Hepatocyte (in vitro differentiated cells): Measurements from ENCODE around the gene CYP1A2. TPM values are rescaled to one million over a fixed set of nuclear protein-coding genes. Genes with fewer than 3 reads are reported as not detected.

Experiments used
- DNase-seq: peaks from one replicate; pipeline ENCODE4 v3.0.0-alpha.2; 2016; ENCODE audit warnings: low spot score
- H2AFZ ChIP-seq: fragments of 200-600 bp; sonication (generic); 2 replicates; pipeline ENCODE4 v1.6.0; 2016; ENCODE audit warnings: antibody characterized with exemption, mild to moderate bottlenecking
- H3K27ac ChIP-seq: fragments of 200-600 bp; sonication (generic); 2 replicates; pipeline ENCODE4 v1.5.1; 2016; ENCODE audit warnings: mild to moderate bottlenecking
- H3K27me3 ChIP-seq: fragments of 200-600 bp; sonication (generic); 2 replicates; pipeline ENCODE4 v1.6.1; 2016
- H3K36me3 ChIP-seq: fragments of 200-600 bp; sonication (generic); replicated peaks from 2 replicates; pipeline ENCODE4 v1.5.1; 2016; ENCODE audit warnings: low read depth; ENCODE audit not compliant: insufficient read depth
- H3K4me1 ChIP-seq: fragments of 200-600 bp; sonication (generic); 2 replicates; pipeline ENCODE4 v1.5.1; 2016; ENCODE audit warnings: mild to moderate bottlenecking, moderate library complexity; ENCODE audit not compliant: insufficient read depth
- H3K4me2 ChIP-seq: fragments of 200-600 bp; sonication (generic); 2 replicates; pipeline ENCODE4 v1.6.0; 2016
- H3K4me3 ChIP-seq: fragments of 200-600 bp; sonication (generic); 2 replicates; pipeline ENCODE4 v1.5.1; 2016; ENCODE audit warnings: mild to moderate bottlenecking
- H3K79me2 ChIP-seq: fragments of 200-600 bp; sonication (generic); 2 replicates; pipeline ENCODE4 v1.6.0; 2017; ENCODE audit warnings: mild to moderate bottlenecking
- H3K9me2 ChIP-seq: fragments of 200-600 bp; sonication (generic); replicated peaks from 2 replicates; pipeline ENCODE4 v1.6.0; 2017; ENCODE audit warnings: mild to moderate bottlenecking; ENCODE audit not compliant: insufficient read depth
- H3K9me3 ChIP-seq: fragments of 200-600 bp; sonication (generic); 2 replicates; pipeline ENCODE4 v1.5.1; 2016; ENCODE audit warnings: low read depth, mild to moderate bottlenecking
- H4K20me1 ChIP-seq: fragments of 200-600 bp; sonication (generic); 2 replicates; pipeline ENCODE4 v1.6.0; 2016; ENCODE audit warnings: mild to moderate bottlenecking; ENCODE audit not compliant: insufficient read depth, poor library complexity, severe bottlenecking
- EZH2 ChIP-seq: fragments of 200-600 bp; sonication (generic); IDR thresholded peaks from 2 replicates; pipeline ENCODE4 v1.6.1; 2016; ENCODE audit warnings: antibody characterized with exemption, mild to moderate bottlenecking, borderline replicate concordance
- EZH2phosphoT487 ChIP-seq: fragments of 200-600 bp; sonication (generic); IDR thresholded peaks from one replicate; pipeline ENCODE4 v1.6.1; 2018; ENCODE audit warnings: antibody characterized with exemption, mild to moderate bottlenecking, low read depth, moderate library complexity; ENCODE audit not compliant: unreplicated experiment, severe bottlenecking
- WGBS: methylation state at CpG from one replicate; pipeline ENCODE4 v1.1.6; 2016; ENCODE audit warnings: low lambda C conversion rate; ENCODE audit errors: missing lambda C conversion rate; 5-methylcytosine and 5-hydroxymethylcytosine counted together
- polyA plus RNA-seq: library from polyadenylated mRNA; unstranded; fragments of >200 nt; fragmentation: Nextera tagmentation; extraction: Ambion mirVana; gene quantifications from 2 replicates; pipeline ENCODE4 v1.2.1, GENCODE V29; 2016
- total RNA-seq: library from RNA; depleted of rRNA; stranded (reverse); fragments of >200 nt; gene quantifications from 2 replicates; pipeline ENCODE4 v1.2.3, GENCODE V29; 2014
- TF ChIP-seq, protein P1 (sequence below): fragments of 200-600 bp; sonication (generic); IDR thresholded peaks from 2 replicates; pipeline ENCODE4 v1.5.1; 2016; ENCODE audit warnings: antibody characterized with exemption, mild to moderate bottlenecking; ENCODE audit not compliant: poor library complexity

The CYP1A2 gene
- total and polyA plus RNA-seq, 2 experiments from 2014 or later = 0.17 TPM; not detected in 1

DNA sequence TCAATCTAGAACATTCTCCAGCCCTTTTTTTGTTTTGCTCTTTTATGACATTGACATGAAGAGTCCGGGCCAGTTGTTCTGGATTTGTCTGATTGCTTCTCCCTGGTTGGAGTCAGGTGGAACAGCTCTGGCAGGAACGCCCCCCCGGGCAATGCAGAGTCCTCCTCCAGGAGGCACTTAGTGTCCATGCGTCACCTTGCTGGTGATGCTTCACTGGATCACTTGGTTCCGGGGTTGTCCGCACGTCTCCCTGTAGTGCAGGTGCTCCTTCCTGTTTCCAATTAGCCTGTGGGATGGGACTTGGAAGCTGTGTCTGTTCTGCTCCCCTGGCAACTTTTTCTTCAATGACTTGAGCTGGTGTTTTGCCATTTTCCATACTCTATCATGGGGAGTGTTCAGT lies 43.0 kb downstream of the CYP1A2 start:
- Histone ChIP-seq H3K9me2 (no peaks in the 10 kb centered on the region), H3K27me3 (no peaks in the 10 kb centered on the region), H3K79me2 (peaks cover 93% of the 10 kb centered on the region), H4K20me1 (peaks cover 72% of the 10 kb centered on the region), H3K4me3 (no peak overlapping the region), H3K27ac (no peak overlapping the region), H3K9me3 (no peaks in the 10 kb centered on the region), H3K36me3 (no peaks in the 10 kb centered on the region), H3K4me1 (peaks cover 30% of the 10 kb centered on the region), H2AFZ (no peak overlapping the region), H3K4me2 (no peak overlapping the region)
- TF ChIP-seq EZH2 (no peak), EZH2phosphoT487 (no peak)
- TF ChIP-seq, protein P1, sequence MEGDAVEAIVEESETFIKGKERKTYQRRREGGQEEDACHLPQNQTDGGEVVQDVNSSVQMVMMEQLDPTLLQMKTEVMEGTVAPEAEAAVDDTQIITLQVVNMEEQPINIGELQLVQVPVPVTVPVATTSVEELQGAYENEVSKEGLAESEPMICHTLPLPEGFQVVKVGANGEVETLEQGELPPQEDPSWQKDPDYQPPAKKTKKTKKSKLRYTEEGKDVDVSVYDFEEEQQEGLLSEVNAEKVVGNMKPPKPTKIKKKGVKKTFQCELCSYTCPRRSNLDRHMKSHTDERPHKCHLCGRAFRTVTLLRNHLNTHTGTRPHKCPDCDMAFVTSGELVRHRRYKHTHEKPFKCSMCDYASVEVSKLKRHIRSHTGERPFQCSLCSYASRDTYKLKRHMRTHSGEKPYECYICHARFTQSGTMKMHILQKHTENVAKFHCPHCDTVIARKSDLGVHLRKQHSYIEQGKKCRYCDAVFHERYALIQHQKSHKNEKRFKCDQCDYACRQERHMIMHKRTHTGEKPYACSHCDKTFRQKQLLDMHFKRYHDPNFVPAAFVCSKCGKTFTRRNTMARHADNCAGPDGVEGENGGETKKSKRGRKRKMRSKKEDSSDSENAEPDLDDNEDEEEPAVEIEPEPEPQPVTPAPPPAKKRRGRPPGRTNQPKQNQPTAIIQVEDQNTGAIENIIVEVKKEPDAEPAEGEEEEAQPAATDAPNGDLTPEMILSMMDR = no peak
- no peak for DNase-seq
- WGBS = 87% methylated on average over 7 of the region's 7 CpGs

DNA sequence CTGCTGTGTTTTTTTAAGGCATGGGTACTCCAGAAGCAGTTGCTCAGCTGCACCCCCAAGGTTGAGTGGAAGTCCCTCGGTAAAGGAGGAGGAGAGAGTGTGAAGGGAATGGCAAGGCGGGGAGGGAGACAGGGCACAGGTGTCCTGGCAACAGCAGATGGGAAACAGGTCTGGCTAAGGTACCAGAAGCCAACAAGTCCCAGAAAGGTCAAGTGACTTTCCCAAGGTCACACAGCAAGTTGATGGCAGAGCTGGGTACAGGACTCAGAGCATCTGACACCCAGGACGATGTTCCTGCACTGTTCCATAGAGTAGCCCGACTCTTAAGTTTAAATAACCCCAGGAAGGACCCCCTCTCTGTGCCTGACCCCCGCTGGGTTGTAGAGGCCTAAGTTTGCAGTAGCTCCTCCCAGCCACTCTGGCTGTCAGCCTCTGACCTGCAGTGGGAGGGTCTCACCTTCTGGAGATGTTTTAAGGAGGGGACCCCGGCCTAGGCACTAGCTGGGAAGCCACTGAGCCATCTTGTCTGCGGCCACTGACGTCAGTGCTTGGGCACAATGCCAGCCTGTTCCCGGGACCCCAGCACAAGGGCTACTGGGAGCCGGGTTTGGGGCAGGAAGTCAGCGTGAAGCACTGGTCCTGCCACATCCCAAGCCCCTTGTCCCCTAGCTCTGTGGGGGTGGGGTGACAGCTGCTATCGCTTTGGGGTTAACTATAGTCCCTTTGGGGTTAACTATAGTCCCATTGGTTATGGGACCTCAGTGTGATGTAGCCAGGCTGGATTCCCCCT lies 43.8 kb downstream of the CYP1A2 start:
- H3K4me3 ChIP-seq = no peak overlapping the region
- H3K79me2 ChIP-seq = peaks cover 86% of the 10 kb centered on the region
- H3K36me3 ChIP-seq = no peaks in the 10 kb centered on the region
- H4K20me1 ChIP-seq = peaks cover 72% of the 10 kb centered on the region
- WGBS = 87% methylated on average over 12 of the region's 12 CpGs
- no peaks in the 10 kb centered on the region for H3K9me2 ChIP-seq
- H2AFZ ChIP-seq = no peak overlapping the region
- H3K27ac ChIP-seq = no peak overlapping the region
- no peak for DNase-seq
- H3K4me1 ChIP-seq = peaks cover 29% of the 10 kb centered on the region
- no peak overlapping the region for H3K4me2 ChIP-seq
- no peaks in the 10 kb centered on the region for H3K9me3 ChIP-seq
- TF ChIP-seq, protein P1 = no peak
- no peaks in the 10 kb centered on the region for H3K27me3 ChIP-seq

DNA sequence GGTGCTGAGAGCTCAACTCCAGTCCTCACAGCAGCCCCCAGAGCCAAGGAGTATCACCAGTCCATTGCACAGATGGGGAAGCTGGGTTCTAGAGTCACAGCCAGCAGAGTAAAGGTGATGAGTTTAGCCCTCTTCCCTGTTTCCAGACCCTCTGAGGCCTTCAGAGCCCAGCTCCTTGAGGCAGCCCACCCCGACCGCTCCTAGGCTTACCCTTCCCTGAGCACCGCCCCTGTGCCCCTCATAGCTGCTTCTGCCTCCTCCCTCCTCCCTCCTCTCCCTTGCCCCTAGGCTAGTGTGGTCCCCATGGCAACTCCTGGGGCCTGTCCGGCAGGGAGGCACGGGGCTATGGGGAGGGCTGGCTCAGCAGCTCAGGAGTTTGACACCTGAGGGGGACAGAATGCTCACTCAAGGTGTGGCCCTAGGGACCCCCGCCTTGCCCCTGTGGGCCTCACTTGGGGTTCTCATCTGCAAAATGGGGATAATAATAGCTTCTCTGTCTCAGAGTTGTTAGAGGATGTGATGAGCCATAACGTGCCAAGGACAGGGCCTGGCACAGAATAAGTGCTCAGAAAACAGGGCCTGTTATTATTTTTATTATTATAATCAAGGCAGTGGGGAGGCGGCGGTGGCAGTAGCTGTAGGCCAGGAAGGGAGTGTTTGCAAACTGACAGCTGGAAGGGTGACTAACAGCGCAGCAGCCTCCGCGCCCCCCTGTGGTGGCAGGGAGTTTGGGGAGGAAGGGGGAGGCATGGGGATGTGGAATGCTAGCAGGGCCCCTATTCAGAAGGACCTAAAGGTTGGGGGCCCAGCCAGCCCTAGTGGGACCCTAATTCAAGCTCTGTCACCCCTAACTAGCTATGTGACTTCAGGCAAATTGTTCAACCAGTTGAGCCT lies 44.7 kb downstream of the CYP1A2 start:
- H3K27me3 ChIP-seq = no peaks in the 10 kb centered on the region
- 84% methylated on average over 11 of the region's 12 CpGs for WGBS
- H3K79me2 ChIP-seq = peaks cover 77% of the 10 kb centered on the region
- no peak overlapping the region for H3K27ac ChIP-seq
- no peaks in the 10 kb centered on the region for H3K9me2 ChIP-seq
- no peak overlapping the region for H3K4me3 ChIP-seq
- peaks cover 19% of the 10 kb centered on the region for H3K4me1 ChIP-seq
- H3K4me2 ChIP-seq = no peak overlapping the region
- H4K20me1 ChIP-seq = peaks cover 62% of the 10 kb centered on the region
- no peaks in the 10 kb centered on the region for H3K9me3 ChIP-seq
- H3K36me3 ChIP-seq = no peaks in the 10 kb centered on the region
- no peak for DNase-seq
- no peak overlapping the region for H2AFZ ChIP-seq
- TF ChIP-seq EZH2 = no peak
- TF ChIP-seq, protein P1 = no peak
- TF ChIP-seq EZH2phosphoT487 = no peak
